Measurements from ENCODE around the gene MALAT1.

DNA sequence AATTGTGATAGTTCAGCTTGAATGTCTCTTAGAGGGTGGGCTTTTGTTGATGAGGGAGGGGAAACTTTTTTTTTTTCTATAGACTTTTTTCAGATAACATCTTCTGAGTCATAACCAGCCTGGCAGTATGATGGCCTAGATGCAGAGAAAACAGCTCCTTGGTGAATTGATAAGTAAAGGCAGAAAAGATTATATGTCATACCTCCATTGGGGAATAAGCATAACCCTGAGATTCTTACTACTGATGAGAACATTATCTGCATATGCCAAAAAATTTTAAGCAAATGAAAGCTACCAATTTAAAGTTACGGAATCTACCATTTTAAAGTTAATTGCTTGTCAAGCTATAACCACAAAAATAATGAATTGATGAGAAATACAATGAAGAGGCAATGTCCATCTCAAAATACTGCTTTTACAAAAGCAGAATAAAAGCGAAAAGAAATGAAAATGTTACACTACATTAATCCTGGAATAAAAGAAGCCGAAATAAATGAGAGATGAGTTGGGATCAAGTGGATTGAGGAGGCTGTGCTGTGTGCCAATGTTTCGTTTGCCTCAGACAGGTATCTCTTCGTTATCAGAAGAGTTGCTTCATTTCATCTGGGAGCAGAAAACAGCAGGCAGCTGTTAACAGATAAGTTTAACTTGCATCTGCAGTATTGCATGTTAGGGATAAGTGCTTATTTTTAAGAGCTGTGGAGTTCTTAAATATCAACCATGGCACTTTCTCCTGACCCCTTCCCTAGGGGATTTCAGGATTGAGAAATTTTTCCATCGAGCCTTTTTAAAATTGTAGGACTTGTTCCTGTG is 3.9 kb downstream of the MALAT1 start:
- TF ChIP-seq, protein P1, sequence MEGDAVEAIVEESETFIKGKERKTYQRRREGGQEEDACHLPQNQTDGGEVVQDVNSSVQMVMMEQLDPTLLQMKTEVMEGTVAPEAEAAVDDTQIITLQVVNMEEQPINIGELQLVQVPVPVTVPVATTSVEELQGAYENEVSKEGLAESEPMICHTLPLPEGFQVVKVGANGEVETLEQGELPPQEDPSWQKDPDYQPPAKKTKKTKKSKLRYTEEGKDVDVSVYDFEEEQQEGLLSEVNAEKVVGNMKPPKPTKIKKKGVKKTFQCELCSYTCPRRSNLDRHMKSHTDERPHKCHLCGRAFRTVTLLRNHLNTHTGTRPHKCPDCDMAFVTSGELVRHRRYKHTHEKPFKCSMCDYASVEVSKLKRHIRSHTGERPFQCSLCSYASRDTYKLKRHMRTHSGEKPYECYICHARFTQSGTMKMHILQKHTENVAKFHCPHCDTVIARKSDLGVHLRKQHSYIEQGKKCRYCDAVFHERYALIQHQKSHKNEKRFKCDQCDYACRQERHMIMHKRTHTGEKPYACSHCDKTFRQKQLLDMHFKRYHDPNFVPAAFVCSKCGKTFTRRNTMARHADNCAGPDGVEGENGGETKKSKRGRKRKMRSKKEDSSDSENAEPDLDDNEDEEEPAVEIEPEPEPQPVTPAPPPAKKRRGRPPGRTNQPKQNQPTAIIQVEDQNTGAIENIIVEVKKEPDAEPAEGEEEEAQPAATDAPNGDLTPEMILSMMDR (conservative IDR thresholded peaks at IDR 0.05; ENCODE audit: low read depth in 2 of 2), result no peak
- TF ChIP-seq JUNB (IDR thresholded peaks at IDR 0.05; ENCODE audit: unreplicated experiment) (no peak), EZH2phosphoT487 (IDR thresholded peaks at IDR 0.05; ENCODE audit: unreplicated experiment) (no peak)

Measured in GM23338 (cell line).